GM21723 (cell line): Measurements from ENCODE around the gene CDK8.

Experiments
- ATAC-seq: cut with Tn5 transposase; IDR thresholded peaks from one replicate; pipeline ENCODE4 v1.9.1; 2021; ENCODE audit warnings: mild to moderate bottlenecking, moderate library complexity; ENCODE audit not compliant: unreplicated experiment

CDK8 gene

DNA sequence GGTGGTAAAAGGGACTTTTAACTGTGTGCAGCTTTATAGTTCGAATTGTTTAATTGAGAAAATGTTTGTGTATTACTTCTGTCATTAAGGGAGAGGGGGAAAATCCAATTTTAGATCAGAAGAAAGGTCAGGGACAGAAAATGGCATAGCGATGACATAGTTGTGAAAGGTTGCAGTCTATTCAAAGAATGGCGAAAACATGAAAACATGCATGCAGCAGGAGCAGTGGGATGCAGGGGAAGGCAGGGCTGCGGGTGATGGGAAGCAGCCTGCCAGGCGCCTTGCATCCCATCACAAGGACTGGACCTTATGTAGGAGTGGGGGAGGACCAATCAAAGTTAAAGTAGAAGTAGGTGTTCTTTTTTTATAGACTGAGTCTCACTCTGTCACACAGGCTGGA lies 125.9 kb downstream of the CDK8 start:
- no peak for ATAC-seq

DNA sequence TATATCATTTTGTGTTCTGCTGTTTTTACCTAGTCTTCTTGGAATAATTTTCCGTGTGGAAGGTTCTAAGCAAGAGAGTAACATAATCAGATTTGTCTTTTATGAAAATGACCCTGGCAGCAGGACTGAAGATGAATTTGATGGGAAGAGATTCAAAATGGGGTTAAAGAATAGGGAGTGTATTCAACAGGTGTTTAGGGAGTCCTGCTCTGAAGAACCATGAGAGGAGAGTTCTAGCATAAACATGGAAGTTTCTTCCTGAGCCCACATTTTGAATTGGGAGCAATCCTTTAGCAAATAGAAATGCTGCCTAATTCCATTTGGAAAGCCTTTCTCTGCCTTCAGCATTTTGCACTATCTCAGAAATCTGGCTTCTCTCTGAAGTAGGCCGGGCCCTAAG lies 127.0 kb downstream of the CDK8 start:
- ATAC-seq, result no peak

DNA sequence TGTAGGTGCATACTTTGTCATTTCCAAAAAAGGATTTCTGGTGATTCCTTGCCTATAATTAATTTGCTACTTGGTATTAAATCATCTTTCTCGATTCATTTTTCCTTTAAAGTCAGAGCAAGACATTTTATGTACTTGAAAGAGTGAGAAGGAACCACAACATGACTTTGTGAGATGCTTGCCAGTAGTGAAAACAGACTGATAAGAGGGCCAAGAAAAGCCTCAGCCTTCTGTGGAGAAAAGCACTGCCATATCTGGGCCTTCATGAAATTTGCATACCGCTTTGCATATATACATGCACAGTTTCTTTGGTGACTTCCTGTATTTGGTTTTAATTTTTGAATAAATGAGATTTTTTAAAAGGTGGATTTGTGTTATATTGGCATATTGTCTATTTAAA lies 128.4 kb downstream of the CDK8 start:
- no peak for ATAC-seq

DNA sequence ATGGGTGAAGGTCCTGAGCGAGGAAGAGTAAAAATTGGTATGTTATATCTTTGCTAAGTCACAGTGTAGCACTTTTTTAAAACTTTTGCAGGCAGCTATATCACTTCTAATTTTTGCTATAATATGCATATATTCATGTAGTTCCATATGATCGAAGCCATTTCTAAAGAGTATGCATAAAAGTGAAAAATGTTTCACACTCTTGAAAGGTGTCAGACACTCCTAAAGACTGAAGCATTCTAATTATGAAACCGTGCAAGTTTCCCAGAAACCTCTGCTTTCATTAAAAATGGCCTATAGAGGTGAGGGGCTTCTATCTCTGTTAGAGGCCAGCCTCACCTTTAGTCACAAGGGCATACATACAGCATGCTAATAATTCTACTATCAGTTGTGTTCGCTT lies 128.9 kb downstream of the CDK8 start:
- ATAC-seq, result no peak

DNA sequence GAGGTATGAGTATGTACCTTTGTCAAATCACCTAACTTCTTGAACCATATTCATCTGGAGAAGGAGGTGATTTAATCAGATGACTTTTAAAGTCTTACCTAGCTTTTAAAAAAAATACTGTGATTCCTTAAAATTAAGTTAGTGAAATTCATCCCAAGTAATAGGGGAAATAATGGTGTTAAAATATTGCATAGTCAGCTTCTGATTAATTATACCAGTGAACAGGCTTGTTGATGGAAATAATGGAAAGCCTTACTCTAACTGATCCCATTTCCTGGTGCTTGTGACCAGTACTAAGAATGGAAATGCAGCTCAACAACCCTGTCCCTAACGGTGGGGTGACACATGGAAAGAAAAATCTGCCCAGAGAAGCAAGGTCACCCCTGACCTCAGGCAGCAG lies 130.7 kb downstream of the CDK8 start:
- ATAC-seq, result no peak

DNA sequence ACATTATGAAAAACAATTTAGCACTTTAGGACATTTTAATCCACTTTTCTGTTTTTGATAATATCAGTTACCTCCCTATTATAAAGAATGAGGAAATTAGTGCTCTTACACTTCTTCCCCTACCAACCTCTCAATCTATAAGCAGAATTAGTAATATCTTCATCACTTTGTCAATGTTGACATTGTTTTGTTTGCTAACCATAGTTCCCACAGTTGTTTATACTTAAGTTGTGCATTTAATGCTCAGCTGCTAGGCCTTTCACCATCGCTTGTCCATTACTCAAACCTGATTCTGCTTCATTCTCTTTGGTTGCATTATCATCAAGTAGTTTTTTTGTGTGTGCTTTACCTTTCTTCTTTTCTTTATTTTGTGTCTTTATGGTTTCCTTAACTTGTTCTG lies 132.1 kb downstream of the CDK8 start:
- no peak for ATAC-seq

DNA sequence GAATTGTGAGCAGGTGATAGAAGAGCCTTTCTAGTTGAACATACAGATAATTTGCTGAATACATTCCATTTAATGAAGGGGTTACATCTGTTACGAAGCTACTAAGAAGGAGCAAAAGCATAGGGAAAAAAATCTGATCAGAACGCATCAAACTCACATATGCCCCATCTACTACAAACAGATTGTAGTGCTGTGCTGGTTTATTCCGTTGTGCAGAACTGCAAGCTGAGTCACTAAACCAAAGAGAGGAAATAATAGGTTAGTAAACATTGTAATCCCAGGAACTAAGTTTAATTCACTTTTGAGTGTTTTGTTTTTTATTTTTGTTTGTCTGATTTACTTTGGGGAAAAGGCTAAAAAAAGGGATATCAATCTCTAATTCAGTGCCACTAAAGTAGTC lies 136.3 kb downstream of the CDK8 start:
- no peak for ATAC-seq

DNA sequence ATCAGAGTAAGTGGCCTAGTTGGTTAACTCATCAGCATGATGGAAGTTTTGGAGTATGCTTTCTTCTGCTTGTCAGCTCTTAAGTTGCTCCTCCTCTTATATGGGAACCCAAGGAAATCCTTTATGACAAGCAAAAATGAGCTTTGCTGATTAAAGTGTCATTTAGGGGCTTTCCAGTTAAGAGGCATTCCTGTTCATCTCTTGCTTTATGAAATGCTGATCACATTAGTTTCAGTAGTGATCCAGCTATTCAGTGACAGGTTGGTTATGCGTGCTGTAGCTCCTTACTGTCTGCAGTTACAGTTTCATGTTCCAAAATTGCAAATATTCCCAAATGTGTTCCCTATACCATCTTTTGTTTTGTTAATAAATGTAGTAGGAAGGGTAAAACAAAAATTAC lies 146.6 kb downstream of the CDK8 start:
- no peak for ATAC-seq

DNA sequence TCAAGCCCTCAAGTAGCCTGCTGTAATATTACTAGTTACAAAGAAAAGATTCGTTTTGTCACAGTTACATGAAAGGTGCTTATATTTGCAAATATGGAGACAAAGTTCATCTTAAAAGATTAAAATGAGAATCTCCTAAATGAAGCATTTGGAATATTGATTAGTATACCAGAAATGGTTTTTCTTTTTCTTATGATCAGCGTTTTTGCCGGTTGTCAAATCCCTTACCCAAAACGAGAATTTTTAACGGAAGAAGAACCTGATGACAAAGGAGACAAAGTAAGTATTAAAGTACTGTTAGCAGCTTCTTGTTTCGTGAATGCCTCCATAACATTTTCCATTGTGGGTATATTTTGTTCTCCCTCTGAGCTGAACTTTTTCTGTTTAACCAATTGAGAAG lies 147.1 kb downstream of the CDK8 start:
- ATAC-seq, result no peak

DNA sequence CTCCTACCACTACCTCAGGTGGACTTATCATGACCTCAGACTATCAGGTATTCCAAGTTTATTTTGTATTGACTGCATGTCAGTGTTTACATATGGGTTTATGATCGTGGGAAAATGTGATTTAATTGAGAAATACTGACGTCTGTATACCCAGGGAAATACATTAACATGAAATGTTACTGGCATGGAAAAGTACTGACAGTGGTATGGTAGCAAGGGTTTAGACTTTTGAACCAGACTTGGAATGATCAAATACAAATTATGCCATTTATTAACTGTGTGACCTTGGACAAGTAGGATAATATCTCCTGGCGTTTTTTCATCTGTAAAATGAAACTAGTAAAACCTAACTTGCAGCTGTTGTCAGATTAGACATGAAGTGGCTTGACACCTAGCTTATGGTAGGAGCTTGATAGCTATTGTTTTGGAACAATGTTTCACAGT lies 147.7 kb downstream of the CDK8 start:
- ATAC-seq, result no peak

DNA sequence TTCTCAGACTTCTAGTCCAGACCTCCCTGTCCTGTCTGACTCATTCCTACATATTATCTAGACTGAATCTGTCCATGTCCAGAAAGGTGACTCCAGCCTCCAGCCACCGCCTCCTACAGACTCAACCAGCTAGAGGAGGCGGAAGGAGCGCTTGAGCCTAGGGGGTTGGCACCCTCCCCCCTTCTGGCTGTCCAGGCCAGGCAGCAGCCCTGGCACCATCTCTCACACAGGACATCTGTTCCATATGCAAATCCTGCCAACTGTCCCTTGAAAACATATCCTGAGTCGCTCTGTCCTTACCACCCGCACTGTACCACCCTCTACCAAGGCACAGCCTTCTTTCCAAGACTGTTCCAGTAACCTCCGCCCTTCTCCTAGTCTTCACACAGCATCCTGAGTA lies 152.9 kb downstream of the CDK8 start:
- no peak for ATAC-seq

DNA sequence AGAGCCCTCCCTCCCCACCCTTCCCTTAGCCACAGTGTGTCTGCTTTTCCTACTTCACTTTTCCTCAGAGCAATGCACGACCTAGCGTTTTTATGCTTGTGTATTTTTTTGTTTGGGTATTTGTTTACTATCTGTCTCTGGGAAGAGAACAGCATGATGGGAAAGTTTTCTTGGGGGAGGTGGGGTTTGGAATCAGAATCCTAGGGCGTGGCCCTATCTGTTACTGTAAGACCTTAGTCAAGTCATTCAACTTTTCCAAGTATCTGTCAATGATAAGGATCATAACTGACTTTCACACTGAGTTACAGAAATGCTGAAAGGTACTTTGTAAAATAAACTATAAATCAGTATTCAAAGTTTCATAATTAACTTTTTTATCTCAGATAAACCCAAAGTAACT lies 157.3 kb downstream of the CDK8 start:
- ATAC-seq, result no peak

DNA sequence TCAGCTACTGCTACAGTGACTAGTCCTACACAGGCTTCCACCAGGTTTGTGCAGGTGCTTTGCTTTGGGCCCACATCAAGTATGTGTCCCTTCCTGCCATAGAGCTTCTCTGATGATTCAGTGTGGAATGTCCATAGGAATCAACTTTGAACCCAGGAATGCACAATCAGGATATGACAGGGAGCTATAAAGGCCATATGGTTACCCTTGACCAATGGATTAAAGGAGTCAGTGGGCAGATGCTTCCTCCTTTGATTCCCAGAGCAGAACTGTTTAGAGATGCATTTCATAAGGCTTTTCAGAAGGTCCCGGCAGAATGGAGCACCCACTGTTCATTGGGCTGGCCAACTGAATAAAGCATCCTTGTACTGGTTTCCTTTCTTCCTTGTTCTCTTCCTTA lies 158.3 kb downstream of the CDK8 start:
- no peak for ATAC-seq

DNA sequence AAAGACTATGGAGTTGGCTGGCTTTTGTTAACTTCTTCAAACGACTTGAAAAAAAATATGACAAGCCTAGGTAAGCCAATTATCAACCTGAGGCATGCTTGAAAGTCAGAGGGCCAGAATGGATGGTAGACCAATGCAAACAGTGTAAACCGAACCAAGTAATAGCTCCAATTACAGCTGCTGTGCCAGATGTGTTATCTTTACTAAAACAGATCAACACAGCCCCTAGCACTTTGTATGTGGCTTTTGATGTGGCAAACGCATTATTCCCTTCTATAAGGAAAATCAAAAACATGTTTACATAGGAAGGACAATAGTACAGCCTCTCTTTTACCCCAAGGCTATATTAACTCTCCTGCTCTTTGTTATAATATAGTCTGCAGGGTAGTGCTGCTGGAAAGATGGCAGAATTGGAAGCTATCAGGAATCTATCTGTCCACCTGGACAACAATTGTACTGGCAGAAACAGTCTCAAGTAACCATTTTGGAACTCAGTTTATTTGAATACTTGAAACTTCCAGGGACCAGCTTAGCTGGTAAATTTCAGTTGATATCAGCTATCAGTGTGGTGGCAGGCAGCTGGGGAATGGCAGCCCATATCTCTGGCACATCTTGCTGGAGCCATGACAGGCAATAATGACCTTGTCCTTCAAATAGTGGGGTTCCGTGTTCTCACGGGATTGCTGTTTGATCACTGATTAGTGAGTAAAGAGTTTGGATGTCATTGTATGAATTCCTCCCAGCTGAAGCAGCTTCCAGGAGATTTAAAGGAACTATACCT lies 159.2 kb downstream of the CDK8 start:
- no peak for ATAC-seq

DNA sequence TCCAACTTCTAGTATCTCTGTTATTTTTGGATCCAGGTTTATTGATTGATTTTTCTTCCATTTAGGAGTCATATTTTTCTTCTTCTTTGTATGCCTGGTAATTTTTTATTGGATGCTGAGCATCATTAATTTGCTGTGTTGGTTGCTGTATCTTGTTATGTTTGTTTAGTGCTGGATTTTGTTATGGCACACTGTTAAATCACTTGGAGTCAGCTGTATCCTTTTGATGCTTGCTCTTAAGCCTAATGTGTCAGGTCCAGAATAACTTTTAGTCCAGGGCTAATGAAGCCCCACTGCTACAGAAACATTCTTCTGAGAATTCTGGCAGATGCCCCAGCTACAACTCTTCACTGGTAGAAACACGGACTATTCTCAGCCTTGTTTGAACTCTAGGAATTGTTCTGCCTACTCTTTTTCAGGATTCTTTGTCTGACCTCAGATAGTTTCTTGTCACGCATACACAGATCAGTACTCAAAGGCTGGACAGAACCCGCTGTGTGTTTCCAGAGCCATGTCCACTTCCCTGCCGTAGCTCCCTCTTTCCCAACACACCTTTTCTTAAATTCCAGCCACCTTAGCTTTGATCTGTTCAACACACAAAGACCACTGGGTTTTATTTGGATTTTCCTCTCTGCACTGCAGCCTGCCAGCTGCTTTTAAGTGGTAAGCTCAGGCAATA lies 166.5 kb downstream of the CDK8 start:
- ATAC-seq, result no peak

DNA sequence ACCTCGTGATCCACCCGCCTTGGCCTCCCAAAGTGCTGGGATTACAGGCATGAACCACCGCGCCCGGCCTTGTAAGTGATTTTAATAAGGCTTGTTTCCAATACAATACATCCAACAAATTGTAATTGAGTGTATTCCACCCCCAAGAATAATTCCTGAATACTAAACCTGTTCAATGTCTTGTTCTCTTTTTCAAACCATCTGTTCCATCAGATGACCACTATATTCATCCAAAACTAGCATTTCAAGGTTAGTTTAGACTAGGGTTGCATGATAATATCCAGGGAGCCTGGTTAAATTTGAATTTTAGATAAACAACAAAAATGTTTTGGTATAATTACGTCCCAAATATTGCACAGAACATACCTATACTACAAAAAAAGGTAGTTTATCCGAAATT lies 168.1 kb downstream of the CDK8 start:
- no peak for ATAC-seq

DNA sequence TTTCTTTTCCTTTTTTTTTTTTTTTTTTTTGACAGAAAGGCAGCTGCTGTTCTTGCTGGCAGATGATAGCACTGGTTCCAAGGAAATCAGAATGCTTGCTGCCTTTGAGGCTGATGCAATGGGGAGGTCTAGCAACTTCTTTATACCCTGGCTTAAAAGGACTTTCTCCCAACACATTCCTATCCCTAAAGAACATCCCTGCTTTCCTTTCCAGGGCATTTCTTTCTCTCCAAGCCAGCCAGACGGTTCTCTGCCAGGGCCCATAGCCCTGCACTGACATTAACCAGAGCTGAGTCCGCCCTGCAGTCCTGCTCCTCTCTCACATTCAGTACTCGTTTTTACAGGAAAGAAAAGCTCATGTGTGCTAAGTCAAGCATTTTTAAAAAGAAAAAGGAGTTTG lies 169.7 kb downstream of the CDK8 start:
- ATAC-seq, result no peak

DNA sequence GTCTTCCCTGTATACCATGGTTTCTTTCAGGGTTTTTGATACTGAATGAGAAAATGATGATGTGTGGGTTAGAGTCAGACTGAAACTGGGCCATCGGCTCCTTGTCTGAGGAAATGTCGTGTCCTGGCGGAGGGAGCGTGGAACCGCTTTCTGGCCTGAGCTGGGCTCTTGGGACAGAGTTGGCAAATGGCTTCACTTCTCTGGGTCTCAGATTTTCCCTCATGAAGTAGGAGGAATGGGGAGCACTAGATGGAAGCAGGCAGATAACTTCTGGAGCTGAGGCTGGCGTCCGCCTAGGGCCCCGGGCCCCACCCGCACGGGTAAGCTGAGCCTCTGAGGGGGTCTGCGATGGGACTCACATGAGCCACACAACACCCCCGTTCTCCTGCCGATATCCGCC lies 170.3 kb downstream of the CDK8 start:
- no peak for ATAC-seq

DNA sequence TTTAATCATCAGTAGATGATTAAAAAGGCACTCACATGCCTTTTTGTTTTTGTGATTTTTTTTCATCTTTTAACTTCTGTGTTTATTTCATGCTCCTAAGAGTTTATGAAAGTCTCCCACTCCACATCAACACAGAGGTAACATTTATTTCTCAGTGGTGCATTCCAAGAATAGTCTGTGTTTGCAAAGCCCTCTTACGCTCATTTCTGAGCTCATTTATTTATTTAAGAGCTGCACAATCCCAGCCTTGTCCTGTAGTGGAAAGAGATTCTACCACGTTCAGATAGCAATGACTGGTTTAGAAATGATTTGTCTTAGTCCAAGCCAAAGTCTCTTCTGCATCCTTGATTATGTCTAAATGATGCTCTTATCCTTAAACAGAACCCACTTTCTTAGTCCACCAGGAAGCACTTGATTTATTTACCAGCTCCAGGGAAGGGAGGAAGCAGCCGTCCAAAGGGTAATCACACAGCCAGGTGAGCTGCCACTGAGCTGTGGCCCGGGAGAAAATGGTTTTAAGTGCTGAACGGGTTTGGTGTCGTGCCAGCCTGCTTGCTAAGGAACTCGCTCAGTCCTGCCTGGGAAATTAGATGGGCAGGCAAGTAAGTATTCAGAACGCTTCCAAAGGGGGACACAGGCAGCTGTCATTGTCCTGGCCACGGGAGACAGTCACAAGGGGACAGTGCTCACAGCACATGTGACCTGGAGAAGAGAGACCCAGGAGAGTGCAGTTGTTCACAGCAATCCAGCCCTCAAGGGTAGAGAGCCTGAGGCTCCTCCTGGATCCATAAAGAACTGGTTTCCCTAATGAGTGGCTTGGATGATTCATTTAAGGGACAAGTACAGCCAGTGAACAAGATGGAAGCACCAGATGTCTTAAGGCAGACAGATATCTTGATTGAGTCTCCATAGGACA lies 171.8 kb downstream of the CDK8 start:
- ATAC-seq, result no peak

DNA sequence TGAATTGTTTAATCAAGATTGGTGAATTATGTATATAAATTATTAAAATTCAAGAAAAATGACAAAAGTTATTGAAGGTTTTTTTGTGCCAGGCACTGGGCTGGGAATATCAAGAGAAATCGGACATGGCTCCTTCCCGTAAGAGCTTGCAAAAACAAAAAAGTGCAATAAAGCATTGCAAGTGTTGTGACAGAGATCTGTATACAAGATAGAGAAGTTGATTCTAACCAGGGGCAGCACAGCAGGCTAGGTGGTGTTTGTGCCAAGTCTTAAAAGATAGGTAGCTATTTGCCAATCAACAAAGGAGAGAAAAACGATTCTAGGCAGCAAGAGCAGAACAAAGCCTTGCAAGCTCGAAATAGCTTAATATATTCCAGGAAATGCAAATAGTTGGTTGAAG lies 179.8 kb downstream of the CDK8 start:
- ATAC-seq, result no peak

DNA sequence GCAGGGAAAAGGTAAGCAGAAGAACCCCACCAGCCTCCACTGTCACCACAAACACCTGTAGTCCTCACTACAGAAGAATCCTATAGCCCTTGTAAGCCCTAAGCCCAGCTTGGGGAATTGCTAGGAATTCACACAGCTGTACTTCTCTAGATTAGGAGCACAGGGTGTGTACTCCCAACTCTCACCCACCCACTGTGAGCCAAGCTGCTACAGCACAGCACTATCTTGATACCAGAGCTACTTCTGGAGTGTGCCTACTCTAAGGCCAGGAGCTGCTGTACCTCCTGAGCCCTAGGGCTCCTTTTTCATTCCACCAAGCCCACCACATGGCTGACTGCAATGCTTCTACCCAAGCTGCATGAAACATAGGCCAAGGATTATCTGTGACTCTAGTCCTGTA lies 181.2 kb downstream of the CDK8 start:
- ATAC-seq, result no peak

DNA sequence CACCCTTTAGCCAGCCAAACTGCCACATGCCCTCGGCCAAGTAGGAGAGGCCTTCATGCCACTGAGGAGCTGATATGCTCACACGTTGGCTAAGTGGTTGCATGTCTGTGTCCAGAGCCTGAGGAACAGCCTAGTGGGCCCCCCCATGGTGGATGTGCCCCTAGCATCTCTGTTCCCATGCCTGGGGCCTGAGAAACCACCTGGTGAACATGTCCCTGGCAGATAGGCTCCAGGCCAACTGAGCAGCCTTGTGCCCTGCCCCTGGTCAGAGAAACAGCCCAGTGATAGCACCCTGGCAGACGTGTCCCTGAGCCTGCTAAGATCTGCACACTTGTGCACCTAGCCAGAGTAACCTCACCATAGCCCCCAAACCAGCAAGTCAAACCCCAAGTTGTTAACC lies 181.7 kb downstream of the CDK8 start:
- no peak for ATAC-seq
